Sigmoid colon (tissue), 7 donors: ENCODE measurements around the gene RSPRY1. TPM values are rescaled to one million over a fixed set of nuclear protein-coding genes. Genes with fewer than 3 reads are reported as not detected.
A peak's percentile ranks its signal among the peaks of the same experiment; 100 is the strongest.
"Not testable (repeated sequence)": the region's sequence is repeated elsewhere in the genome, so short reads cannot be mapped to it uniquely, and the experiment has no call there.

Experiments
- DNase-seq: peaks from one replicate; pipeline ENCODE4 v3.0.0-alpha.2; 2019
- H3K27ac ChIP-seq, 4 donors: fragments of 200-600 bp; sonication (generic); one replicate each; pipeline ENCODE4 v1.5.1; 2016 to 2019; ENCODE audit warnings: mild to moderate bottlenecking in 1 of 4
- H3K27me3 ChIP-seq, 3 donors: fragments of 200-600 bp; sonication (generic); one replicate each; pipeline ENCODE4 v1.5.1; 2019; ENCODE audit warnings: mild to moderate bottlenecking in 1 of 3
- H3K36me3 ChIP-seq, 4 donors: fragments of 200-600 bp; sonication (generic); one replicate each; pipeline ENCODE4 v1.5.1; 2016 to 2019
- H3K4me1 ChIP-seq, 4 donors: fragments of 200-600 bp; sonication (generic); one replicate each; pipeline ENCODE4 v1.5.1; 2017 to 2019
- H3K4me3 ChIP-seq, 4 donors: fragments of 200-600 bp; sonication (generic); one replicate each; pipeline ENCODE4 v1.5.1; 2017 to 2019; ENCODE audit warnings: mild to moderate bottlenecking in 2 of 4, moderate library complexity in 1 of 4
- H3K9me3 ChIP-seq, 4 donors: fragments of 200-600 bp in 3 of 4; sonication (generic) in 3 of 4; one replicate each; pipeline versions ENCODE4 v1.5.1 to v1.6.1; 2013 to 2019
- EP300 ChIP-seq, 4 donors: sonication (generic); formaldehyde crosslinking; IDR thresholded peaks; one replicate each; pipeline ENCODE4 v1.6.1; 2017; ENCODE audit warnings: antibody characterized with exemption in 4 of 4
- POLR2A ChIP-seq, 2 donors: fragments of 450-650 bp; IDR thresholded peaks; one replicate each; pipeline ENCODE4 v1.6.1; 2016; ENCODE audit warnings: antibody characterized with exemption in 2 of 2, mild to moderate bottlenecking in 2 of 2, moderate library complexity in 2 of 2
- POLR2AphosphoS5 ChIP-seq, 4 donors: sonication (generic); formaldehyde crosslinking; IDR thresholded peaks; one replicate each; pipeline ENCODE4 v1.6.1; 2017; ENCODE audit warnings: antibody characterized with exemption in 4 of 4
- WGBS, 2 donors: extraction: QIAGEN DNeasy Blood & Tissue Kit; methylation state at CpG; one replicate each; pipeline ENCODE4 v1.1.7; 2013; 5-methylcytosine and 5-hydroxymethylcytosine counted together
- intact Hi-C: fragments of 100-400 bp; cut with DNase I; formaldehyde crosslinking; loops from one replicate; pipeline ENCODE4 v1.15.1; 2023
- polyA plus RNA-seq, 3 donors: library from polyadenylated mRNA; stranded (reverse); fragments of 200-250 nt; gene quantifications; one replicate each; pipeline ENCODE4 v1.2.3, GENCODE V29; 2013
- total RNA-seq, 4 donors: library from RNA; depleted of rRNA; stranded (reverse); fragments of >200 nt; gene quantifications; one replicate each; pipeline ENCODE4 v1.1.0, GENCODE V29; 2016
- TF ChIP-seq, protein P1 (sequence below), 4 experiments: fragments of 450-650 bp in 3 of 4; fragments of 200-600 bp in 1 of 4; IDR thresholded peaks; one replicate each; pipeline ENCODE4 v1.5.1; 2016 to 2019; ENCODE audit warnings: antibody characterized with exemption in 4 of 4, mild to moderate bottlenecking in 3 of 4, moderate library complexity in 2 of 4
- donor health status: healthy with polysubstance abuse.
- donor health status: Bipolar disorder and iron deficiency.
- donor health status: healthy.

RSPRY1 gene
- total and polyA plus RNA-seq, 7 donors, result 12.6 to 42.7 (median 30.6) TPM

- intact Hi-C loops, result no loop called here
- no peaks in the 10 kb centered on the region for H3K36me3 ChIP-seq
- H3K4me1 ChIP-seq, result peaks cover 0 to 4% (median 0%) of the 10 kb centered on the region in 4 donors
- DNase-seq, result no peak
- no peaks in the 10 kb centered on the region for H3K9me3 ChIP-seq
- H3K27ac ChIP-seq, result no peak overlapping the region
- no peaks in the 10 kb centered on the region for H3K27me3 ChIP-seq
- TF ChIP-seq POLR2AphosphoS5 (IDR thresholded peaks at IDR 0.05), result no peak
- no peak for TF ChIP-seq POLR2A (IDR thresholded peaks at IDR 0.05)
- TF ChIP-seq, protein P1, sequence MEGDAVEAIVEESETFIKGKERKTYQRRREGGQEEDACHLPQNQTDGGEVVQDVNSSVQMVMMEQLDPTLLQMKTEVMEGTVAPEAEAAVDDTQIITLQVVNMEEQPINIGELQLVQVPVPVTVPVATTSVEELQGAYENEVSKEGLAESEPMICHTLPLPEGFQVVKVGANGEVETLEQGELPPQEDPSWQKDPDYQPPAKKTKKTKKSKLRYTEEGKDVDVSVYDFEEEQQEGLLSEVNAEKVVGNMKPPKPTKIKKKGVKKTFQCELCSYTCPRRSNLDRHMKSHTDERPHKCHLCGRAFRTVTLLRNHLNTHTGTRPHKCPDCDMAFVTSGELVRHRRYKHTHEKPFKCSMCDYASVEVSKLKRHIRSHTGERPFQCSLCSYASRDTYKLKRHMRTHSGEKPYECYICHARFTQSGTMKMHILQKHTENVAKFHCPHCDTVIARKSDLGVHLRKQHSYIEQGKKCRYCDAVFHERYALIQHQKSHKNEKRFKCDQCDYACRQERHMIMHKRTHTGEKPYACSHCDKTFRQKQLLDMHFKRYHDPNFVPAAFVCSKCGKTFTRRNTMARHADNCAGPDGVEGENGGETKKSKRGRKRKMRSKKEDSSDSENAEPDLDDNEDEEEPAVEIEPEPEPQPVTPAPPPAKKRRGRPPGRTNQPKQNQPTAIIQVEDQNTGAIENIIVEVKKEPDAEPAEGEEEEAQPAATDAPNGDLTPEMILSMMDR (IDR thresholded peaks at IDR 0.05), result no peak
- WGBS, 2 donors, result 93 to 95% methylated on average over 7 of the region's 7 CpGs
- no peak overlapping the region for H3K4me3 ChIP-seq
These were observed 84.9 kb downstream of the RSPRY1 start for GRCh38 chr16:57271063-57271345.

GRCh38 chr16:57271867-57272495 is 85.9 kb downstream of the RSPRY1 start:
- DNase-seq, result peak; percentile 43
- Histone ChIP-seq H3K27ac (no peak overlapping the region), H3K27me3 (no peaks in the 10 kb centered on the region), H3K4me1 (no peaks in the 10 kb centered on the region), H3K36me3 (no peaks in the 10 kb centered on the region), H3K4me3 (no peak overlapping the region), H3K9me3 (no peaks in the 10 kb centered on the region)
- no peak for TF ChIP-seq POLR2A (IDR thresholded peaks at IDR 0.05)
- no peak for TF ChIP-seq EP300 (IDR thresholded peaks at IDR 0.05)
- no peak for TF ChIP-seq POLR2AphosphoS5 (IDR thresholded peaks at IDR 0.05)
- TF ChIP-seq, protein P1 (IDR thresholded peaks at IDR 0.05), result no peak
- WGBS, 2 donors, result 85 to 93% methylated on average over 5 of the region's 5 CpGs
- intact Hi-C loops, result no loop called here

DNA sequence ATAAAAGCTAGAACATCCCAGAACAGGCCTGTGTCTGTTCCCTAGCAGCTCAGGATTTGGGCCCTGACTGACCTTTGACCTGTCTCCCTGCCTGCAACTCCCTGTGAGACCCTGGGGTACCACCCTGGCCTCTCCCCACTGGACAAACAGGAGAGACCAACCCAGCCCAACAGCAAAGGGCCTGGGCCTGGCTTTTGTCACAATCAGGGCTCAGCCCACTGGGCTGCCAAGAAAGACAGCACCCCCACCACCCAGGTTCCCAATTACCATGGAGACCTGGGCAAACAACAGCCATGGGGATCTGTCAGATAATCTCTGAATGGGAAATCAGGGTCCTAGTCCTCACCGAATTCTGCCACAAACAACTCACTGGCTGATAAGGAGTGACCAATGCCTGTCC is 87.2 kb downstream of the RSPRY1 start:
- peak; percentile 53 for DNase-seq
- H3K36me3 ChIP-seq, result no peaks in the 10 kb centered on the region
- H3K4me1 ChIP-seq, result no peaks in the 10 kb centered on the region
- no peaks in the 10 kb centered on the region for H3K9me3 ChIP-seq
- intact Hi-C loops, result no loop called here
- no peak for TF ChIP-seq POLR2A (IDR thresholded peaks at IDR 0.05)
- TF ChIP-seq, protein P1 (IDR thresholded peaks at IDR 0.05), result no peak
- no peak for TF ChIP-seq EP300 (IDR thresholded peaks at IDR 0.05)
- TF ChIP-seq POLR2AphosphoS5 (IDR thresholded peaks at IDR 0.05), result no peak
- H3K4me3 ChIP-seq, result no peak overlapping the region
- no peak overlapping the region for H3K27ac ChIP-seq
- WGBS, 2 donors, result 83 to 86% methylated on average over 1 of the region's 1 CpG
- no peaks in the 10 kb centered on the region for H3K27me3 ChIP-seq

GRCh38 chr16:57273826-57274225 is 87.7 kb downstream of the RSPRY1 start:
- intact Hi-C loops, result no loop called here
- Histone ChIP-seq H3K36me3 (no peaks in the 10 kb centered on the region), H3K27ac (no peak overlapping the region), H3K9me3 (no peaks in the 10 kb centered on the region), H3K4me3 (no peak overlapping the region), H3K27me3 (no peaks in the 10 kb centered on the region), H3K4me1 (no peaks in the 10 kb centered on the region)
- DNase-seq, result no peak
- 95% methylated on average over 5 of the region's 5 CpGs for WGBS, 2 donors
- TF ChIP-seq EP300 (IDR thresholded peaks at IDR 0.05) (no peak), POLR2A (IDR thresholded peaks at IDR 0.05) (no peak), POLR2AphosphoS5 (IDR thresholded peaks at IDR 0.05) (no peak)
- TF ChIP-seq, protein P1 (IDR thresholded peaks at IDR 0.05), result no peak

DNA sequence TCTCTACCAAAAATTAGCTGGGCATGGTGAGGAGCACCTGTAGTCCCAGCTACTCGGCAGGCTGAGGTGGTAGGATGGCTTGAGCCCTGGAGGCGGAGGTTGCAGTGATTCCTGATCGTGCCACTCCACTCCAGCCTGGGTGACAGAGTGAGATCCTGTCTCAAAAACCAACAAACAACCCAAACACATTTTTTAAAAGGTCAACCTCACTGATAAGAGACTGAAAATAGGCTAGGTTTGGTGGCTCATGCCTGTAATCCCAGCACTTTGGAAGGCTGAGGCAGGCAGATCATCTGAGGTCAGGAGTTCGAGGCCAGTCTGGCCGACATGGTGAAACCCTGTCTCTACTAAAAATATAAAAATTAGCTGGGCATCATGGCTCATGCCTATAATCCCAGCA is 89.8 kb downstream of the RSPRY1 start:
- 81 to 84% methylated on average over 5 of the region's 5 CpGs for WGBS, 2 donors
- H3K4me1 ChIP-seq, H3K27me3 ChIP-seq, H3K27ac ChIP-seq, H3K4me3 ChIP-seq, intact Hi-C loops, DNase-seq, H3K9me3 ChIP-seq, H3K36me3 ChIP-seq: not testable (repeated sequence)
